ENCODE data around the gene SLC6A2.

Gene SLC6A2

DNA sequence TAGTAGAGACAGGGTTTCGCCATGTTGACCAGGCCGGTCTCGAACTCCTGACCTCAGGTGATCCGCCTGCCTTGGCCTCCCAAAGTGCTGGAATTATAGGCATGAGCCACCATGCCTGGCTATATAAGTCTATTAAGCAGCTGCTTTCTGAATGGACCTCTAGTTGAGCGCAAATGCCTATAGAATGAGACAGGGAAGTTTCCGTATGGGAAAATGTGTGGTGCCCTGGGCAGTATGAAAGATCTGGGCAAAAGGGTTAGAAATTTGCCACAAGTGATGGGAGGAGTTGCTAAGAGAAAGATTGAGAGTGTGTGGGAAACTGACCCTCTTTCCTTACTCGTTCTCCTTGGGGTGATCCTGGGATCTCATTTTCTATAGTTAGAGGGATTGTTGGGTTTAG is 26.3 kb downstream of the SLC6A2 start:
- TF ChIP-seq CTCF (IDR thresholded peaks at IDR 0.05), result no peak

DNA sequence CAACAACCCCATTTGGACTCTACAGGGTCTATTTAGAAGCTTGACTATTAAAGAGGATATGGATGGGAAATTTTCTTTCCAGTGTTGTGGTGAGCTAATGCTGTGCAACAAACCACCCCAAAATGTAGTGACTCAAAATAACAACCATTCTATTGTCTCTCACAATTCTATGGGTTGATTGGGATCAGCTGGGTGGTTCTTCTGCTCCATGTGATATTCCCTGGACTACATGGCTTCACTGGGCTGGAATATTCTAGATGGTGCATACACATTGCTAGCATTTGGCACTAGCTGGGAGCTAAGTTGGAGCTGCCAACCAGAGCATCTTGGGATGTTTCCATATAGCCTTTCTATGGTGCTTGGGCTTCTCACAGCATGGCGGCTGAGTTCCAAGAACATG is 30.2 kb downstream of the SLC6A2 start:
- TF ChIP-seq CTCF (IDR thresholded peaks at IDR 0.05), result no peak

DNA sequence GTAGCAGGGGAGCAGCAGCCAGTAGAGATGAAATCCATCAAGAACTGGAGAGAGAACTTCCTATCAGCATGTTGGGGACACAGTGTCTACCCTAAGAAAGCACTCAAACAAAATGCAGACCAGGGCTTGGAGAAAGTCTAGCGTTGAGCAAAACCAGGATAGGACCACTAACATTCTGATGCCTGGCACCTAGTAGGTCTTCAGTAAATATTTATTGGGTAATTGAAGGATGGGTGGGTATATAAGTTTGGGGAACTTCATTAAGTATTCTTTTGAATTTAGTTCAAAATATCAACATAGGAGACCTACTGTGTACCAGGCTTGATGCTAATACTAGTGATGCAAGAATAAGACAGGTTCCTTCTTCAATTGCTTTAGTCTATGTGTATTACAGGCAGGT is 30.9 kb downstream of the SLC6A2 start:
- TF ChIP-seq CTCF (IDR thresholded peaks at IDR 0.05), result no peak

- no peak for TF ChIP-seq CTCF (IDR thresholded peaks at IDR 0.05)
Measured at GRCh38 chr16:55687802-55688201, 32.0 kb downstream of the SLC6A2 start.

- no peak for TF ChIP-seq CTCF (IDR thresholded peaks at IDR 0.05)
Measured at GRCh38 chr16:55690841-55691240, 35.1 kb downstream of the SLC6A2 start.

GRCh38 chr16:55691771-55692170 is 36.0 kb downstream of the SLC6A2 start:
- no peak for TF ChIP-seq CTCF (IDR thresholded peaks at IDR 0.05)

DNA sequence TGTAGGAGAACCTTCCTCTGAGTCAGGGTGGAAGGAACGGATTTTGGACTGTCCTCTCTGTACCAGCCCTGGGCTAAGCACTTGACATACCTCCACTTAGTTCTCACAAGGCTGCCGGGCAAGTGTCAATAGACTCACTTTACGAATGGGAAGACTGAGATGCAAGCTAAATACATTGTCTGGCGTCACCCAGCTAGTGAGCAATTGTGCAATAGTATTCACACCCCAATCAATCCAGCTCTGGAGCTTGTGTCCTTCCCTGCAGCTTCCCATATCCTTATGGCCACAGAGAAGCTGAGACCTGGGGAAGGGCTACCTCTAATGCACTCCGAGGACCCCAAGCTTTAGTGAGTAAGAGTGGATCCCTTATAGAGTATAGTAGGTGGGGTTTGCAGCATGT is 39.8 kb downstream of the SLC6A2 start:
- TF ChIP-seq CTCF (IDR thresholded peaks at IDR 0.05), result no peak

DNA sequence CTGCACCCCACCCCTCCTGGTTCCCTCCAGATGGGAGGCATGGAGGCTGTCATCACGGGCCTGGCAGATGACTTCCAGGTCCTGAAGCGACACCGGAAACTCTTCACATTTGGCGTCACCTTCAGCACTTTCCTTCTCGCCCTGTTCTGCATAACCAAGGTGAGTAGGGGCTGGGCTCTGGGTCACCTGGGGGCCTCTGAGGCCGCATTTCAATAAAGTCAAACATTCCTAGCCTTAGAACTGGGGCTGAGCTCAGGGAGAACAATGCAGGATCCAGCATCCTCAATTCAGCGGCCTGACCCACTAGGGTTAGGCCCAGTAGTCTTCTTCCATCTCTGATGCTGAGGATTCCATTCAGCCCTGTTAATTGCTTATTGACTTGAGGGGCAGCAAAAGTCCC is 42.1 kb downstream of the SLC6A2 start:
- no peak for TF ChIP-seq CTCF (IDR thresholded peaks at IDR 0.05)
